Neural cell (in vitro differentiated cells): ENCODE data around the gene RALGPS1. TPM values are rescaled to one million over a fixed set of nuclear protein-coding genes. Genes with fewer than 3 reads are reported as not detected.

ENCODE experiments used
- H2AFZ ChIP-seq: fragments of 200-600, 300-800 bp; sonication (generic), shearing (Covaris generic); 2 replicates; pipeline ENCODE4 v1.6.0; 2014; ENCODE audit warnings: low read depth, mild to moderate bottlenecking, antibody characterized with exemption, low read length, moderate library complexity
- H3F3A ChIP-seq: fragments of 200-600 bp; shearing (Covaris generic); 2 replicates; pipeline ENCODE4 v1.6.1; 2016; ENCODE audit warnings: mild to moderate bottlenecking, moderate library complexity, mixed read lengths, antibody characterized with exemption, low read length; ENCODE audit not compliant: insufficient read depth, poor library complexity, severe bottlenecking
- H3K27ac ChIP-seq: fragments of 200-600, 300-800 bp; sonication (generic), shearing (Covaris generic); 2 replicates; pipeline ENCODE4 v1.5.1; 2014; ENCODE audit warnings: mild to moderate bottlenecking, low read length, moderate library complexity
- H3K27me3 ChIP-seq: fragments of 300-800, 200-600 bp; sonication (generic), shearing (Covaris generic); 2 replicates; pipeline ENCODE4 v1.6.0; 2014; ENCODE audit warnings: mild to moderate bottlenecking, low read depth, low read length, moderate library complexity; ENCODE audit not compliant: insufficient read depth
- H3K36me3 ChIP-seq: fragments of 300-800, 200-600 bp; sonication (generic), shearing (Covaris generic); 2 replicates; pipeline ENCODE4 v1.5.1; 2014; ENCODE audit warnings: mild to moderate bottlenecking, antibody characterized with exemption, low read length, moderate library complexity; ENCODE audit not compliant: insufficient read depth
- H3K4me2 ChIP-seq: fragments of 300-800, 200-600 bp; sonication (generic), shearing (Covaris generic); 2 replicates; pipeline ENCODE4 v1.6.0; 2014; ENCODE audit warnings: mild to moderate bottlenecking, low read length
- H3K4me3 ChIP-seq: fragments of 300-800, 200-600 bp; sonication (generic), shearing (Covaris generic); 2 replicates; pipeline ENCODE4 v1.5.1; 2014; ENCODE audit warnings: mild to moderate bottlenecking, low read length, moderate library complexity
- H3K79me2 ChIP-seq: fragments of 200-600 bp; shearing (Covaris generic); replicated peaks from 2 replicates; pipeline ENCODE4 v1.6.0; 2014; ENCODE audit warnings: mild to moderate bottlenecking, low read length, moderate library complexity; ENCODE audit not compliant: insufficient read depth
- H3K9ac ChIP-seq: fragments of 300-800, 200-600 bp; sonication (generic), shearing (Covaris generic); 2 replicates; pipeline ENCODE4 v1.6.1; 2016; ENCODE audit warnings: mild to moderate bottlenecking, low read length, mixed read lengths
- H3K9me2 ChIP-seq: fragments of 200-600 bp; shearing (Covaris generic); 2 replicates; pipeline ENCODE4 v1.6.1; 2016; ENCODE audit warnings: mild to moderate bottlenecking, low read length, mixed read lengths; ENCODE audit not compliant: insufficient read depth
- H3K9me3 ChIP-seq: fragments of 200-600, 300-800 bp; sonication (generic), shearing (Covaris generic); 2 replicates; pipeline ENCODE4 v1.6.1; 2016; ENCODE audit warnings: mild to moderate bottlenecking, mixed run types, low read length, moderate library complexity, mixed read lengths
- H4K20me1 ChIP-seq: fragments of 200-600 bp; shearing (Covaris generic); 2 replicates; pipeline ENCODE4 v1.6.1; 2016; ENCODE audit warnings: mild to moderate bottlenecking, mixed run types; ENCODE audit not compliant: insufficient read depth
- EP300 ChIP-seq: fragments of 450-650 bp; conservative IDR thresholded peaks from 2 replicates; pipeline ENCODE4 v1.6.1; 2014; ENCODE audit warnings: antibody characterized with exemption, mild to moderate bottlenecking, moderate library complexity; ENCODE audit not compliant: poor library complexity, severe bottlenecking
- EZH2 ChIP-seq: fragments of 200-600, 300-800 bp; shearing (Covaris generic), sonication (generic); IDR thresholded peaks from 2 replicates; pipeline ENCODE4 v1.6.1; 2014; ENCODE audit warnings: antibody characterized with exemption, low read length, borderline replicate concordance, mild to moderate bottlenecking; ENCODE audit not compliant: insufficient read depth, poor library complexity, severe bottlenecking
- MXI1 ChIP-seq: fragments of 450-650 bp; conservative IDR thresholded peaks from 2 replicates; pipeline ENCODE4 v1.6.1; 2014; ENCODE audit warnings: antibody characterized with exemption, mild to moderate bottlenecking; ENCODE audit not compliant: poor library complexity, severe bottlenecking
- POLR2AphosphoS5 ChIP-seq: IDR thresholded peaks from 2 replicates; pipeline ENCODE4 v1.6.1; 2012
- RAD21 ChIP-seq: fragments of 450-650 bp; conservative IDR thresholded peaks from 2 replicates; pipeline ENCODE4 v1.6.1; 2014; ENCODE audit warnings: antibody characterized with exemption, mild to moderate bottlenecking, moderate library complexity
- SMC3 ChIP-seq: fragments of 450-650 bp; conservative IDR thresholded peaks from 2 replicates; pipeline ENCODE4 v1.6.1; 2014; ENCODE audit warnings: antibody characterized with exemption, mild to moderate bottlenecking, moderate library complexity; ENCODE audit not compliant: poor library complexity
- TAF1 ChIP-seq: IDR thresholded peaks from 2 replicates; pipeline ENCODE4 v1.6.1; 2012; ENCODE audit warnings: low read depth
- polyA plus RNA-seq: library from polyadenylated mRNA; depleted of rRNA; stranded (reverse); fragments of >200 nt; gene quantifications from 2 replicates; pipeline ENCODE4 v1.2.3, GENCODE V29; 2014
- TF ChIP-seq, protein P1 (sequence below): IDR thresholded peaks from 2 replicates; pipeline ENCODE4 v1.6.1; 2012; ENCODE audit warnings: borderline replicate concordance
- TF ChIP-seq, protein P2 (sequence below): fragments of 450-650 bp; IDR thresholded peaks from 2 replicates; pipeline ENCODE4 v1.5.1; 2014; ENCODE audit warnings: antibody characterized with exemption, mild to moderate bottlenecking, moderate library complexity; ENCODE audit not compliant: poor library complexity, severe bottlenecking

The RALGPS1 gene
- polyA plus RNA-seq, 1 donor from 2014 or later = 37.1 TPM

DNA sequence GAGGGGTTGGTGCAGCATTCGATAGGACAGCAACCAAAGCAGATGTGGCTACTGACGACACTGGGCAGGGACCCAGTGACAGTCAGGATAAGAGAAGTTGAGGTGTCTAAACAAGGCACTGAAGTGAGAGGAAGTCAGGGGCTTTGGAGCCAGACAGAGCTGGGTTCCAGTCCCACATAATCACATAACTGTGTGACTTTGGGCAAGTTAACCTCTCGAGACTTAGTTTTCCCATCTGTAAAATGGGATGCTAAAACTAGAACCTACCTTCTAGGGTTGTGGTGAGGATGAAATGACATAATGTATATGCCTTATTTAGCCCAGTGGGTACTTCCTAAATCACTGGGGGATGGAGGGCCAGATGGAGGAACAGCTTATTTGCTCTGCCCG is 204.7 kb downstream of the RALGPS1 start:
- Histone ChIP-seq H3K9ac (no peak overlapping the region), H3K4me2 (no peak overlapping the region), H3F3A (no peaks in the 10 kb centered on the region), H3K9me2 (no peaks in the 10 kb centered on the region), H3K36me3 (no peaks in the 10 kb centered on the region), H2AFZ (no peak overlapping the region), H3K79me2 (no peaks in the 10 kb centered on the region), H3K27me3 (peaks cover 4% of the 10 kb centered on the region), H3K4me3 (no peak overlapping the region), H3K9me3 (no peaks in the 10 kb centered on the region), H4K20me1 (no peaks in the 10 kb centered on the region), H3K27ac (no peak overlapping the region)
- TF ChIP-seq, protein P1, sequence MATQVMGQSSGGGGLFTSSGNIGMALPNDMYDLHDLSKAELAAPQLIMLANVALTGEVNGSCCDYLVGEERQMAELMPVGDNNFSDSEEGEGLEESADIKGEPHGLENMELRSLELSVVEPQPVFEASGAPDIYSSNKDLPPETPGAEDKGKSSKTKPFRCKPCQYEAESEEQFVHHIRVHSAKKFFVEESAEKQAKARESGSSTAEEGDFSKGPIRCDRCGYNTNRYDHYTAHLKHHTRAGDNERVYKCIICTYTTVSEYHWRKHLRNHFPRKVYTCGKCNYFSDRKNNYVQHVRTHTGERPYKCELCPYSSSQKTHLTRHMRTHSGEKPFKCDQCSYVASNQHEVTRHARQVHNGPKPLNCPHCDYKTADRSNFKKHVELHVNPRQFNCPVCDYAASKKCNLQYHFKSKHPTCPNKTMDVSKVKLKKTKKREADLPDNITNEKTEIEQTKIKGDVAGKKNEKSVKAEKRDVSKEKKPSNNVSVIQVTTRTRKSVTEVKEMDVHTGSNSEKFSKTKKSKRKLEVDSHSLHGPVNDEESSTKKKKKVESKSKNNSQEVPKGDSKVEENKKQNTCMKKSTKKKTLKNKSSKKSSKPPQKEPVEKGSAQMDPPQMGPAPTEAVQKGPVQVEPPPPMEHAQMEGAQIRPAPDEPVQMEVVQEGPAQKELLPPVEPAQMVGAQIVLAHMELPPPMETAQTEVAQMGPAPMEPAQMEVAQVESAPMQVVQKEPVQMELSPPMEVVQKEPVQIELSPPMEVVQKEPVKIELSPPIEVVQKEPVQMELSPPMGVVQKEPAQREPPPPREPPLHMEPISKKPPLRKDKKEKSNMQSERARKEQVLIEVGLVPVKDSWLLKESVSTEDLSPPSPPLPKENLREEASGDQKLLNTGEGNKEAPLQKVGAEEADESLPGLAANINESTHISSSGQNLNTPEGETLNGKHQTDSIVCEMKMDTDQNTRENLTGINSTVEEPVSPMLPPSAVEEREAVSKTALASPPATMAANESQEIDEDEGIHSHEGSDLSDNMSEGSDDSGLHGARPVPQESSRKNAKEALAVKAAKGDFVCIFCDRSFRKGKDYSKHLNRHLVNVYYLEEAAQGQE = no peak
- TF ChIP-seq SMC3 (no peak), EP300 (no peak), POLR2AphosphoS5 (no peak), MXI1 (no peak), RAD21 (no peak), EZH2 (no peak), TAF1 (no peak)
- TF ChIP-seq, protein P2, sequence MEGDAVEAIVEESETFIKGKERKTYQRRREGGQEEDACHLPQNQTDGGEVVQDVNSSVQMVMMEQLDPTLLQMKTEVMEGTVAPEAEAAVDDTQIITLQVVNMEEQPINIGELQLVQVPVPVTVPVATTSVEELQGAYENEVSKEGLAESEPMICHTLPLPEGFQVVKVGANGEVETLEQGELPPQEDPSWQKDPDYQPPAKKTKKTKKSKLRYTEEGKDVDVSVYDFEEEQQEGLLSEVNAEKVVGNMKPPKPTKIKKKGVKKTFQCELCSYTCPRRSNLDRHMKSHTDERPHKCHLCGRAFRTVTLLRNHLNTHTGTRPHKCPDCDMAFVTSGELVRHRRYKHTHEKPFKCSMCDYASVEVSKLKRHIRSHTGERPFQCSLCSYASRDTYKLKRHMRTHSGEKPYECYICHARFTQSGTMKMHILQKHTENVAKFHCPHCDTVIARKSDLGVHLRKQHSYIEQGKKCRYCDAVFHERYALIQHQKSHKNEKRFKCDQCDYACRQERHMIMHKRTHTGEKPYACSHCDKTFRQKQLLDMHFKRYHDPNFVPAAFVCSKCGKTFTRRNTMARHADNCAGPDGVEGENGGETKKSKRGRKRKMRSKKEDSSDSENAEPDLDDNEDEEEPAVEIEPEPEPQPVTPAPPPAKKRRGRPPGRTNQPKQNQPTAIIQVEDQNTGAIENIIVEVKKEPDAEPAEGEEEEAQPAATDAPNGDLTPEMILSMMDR = no peak

GRCh38 chr9:127121628-127122175 is 207.1 kb downstream of the RALGPS1 start:
- no peaks in the 10 kb centered on the region for H3K9me2 ChIP-seq
- no peak overlapping the region for H3K27ac ChIP-seq
- peaks cover 4% of the 10 kb centered on the region for H3K27me3 ChIP-seq
- no peak overlapping the region for H3K4me2 ChIP-seq
- H4K20me1 ChIP-seq = no peaks in the 10 kb centered on the region
- no peaks in the 10 kb centered on the region for H3F3A ChIP-seq
- H3K36me3 ChIP-seq = no peaks in the 10 kb centered on the region
- TF ChIP-seq SMC3 (no peak), POLR2AphosphoS5 (no peak), RAD21 (no peak), EP300 (no peak), MXI1 (no peak), EZH2 (no peak)
- TF ChIP-seq, protein P1 = no peak
- TF ChIP-seq, protein P2 = no peak
- no peak overlapping the region for H2AFZ ChIP-seq
- peak overlapping the region; percentile 48 for H3K4me3 ChIP-seq
- H3K9me3 ChIP-seq = no peaks in the 10 kb centered on the region
- H3K9ac ChIP-seq = peak overlapping the region; percentile 25
- H3K79me2 ChIP-seq = no peaks in the 10 kb centered on the region
